HFF-Myc (cell line): ENCODE results near the gene USP46.

Experiments used
- DNase-seq: peaks from one replicate; pipeline ENCODE4 v3.0.0-alpha.2; 2011; ENCODE audit warnings: low read depth; ENCODE audit errors: extremely low read depth
- H3K4me3 ChIP-seq: replicated peaks from 2 replicates; pipeline ENCODE4 v1.5.1; 2011; ENCODE audit warnings: low read depth, mild to moderate bottlenecking, control low read depth, low read length
- CTCF ChIP-seq: IDR thresholded peaks from 2 replicates; pipeline ENCODE4 v1.5.1; 2012; ENCODE audit warnings: mild to moderate bottlenecking, low read depth, low read length, control low read depth; ENCODE audit errors: missing control alignments

Gene USP46

GRCh38 chr4:52641854-52642563 lies 17.1 kb downstream of the USP46 start:
- H3K4me3 ChIP-seq, result no peak overlapping the region
- no peak for TF ChIP-seq CTCF
- DNase-seq, result no peak

GRCh38 chr4:52640808-52641565 lies 18.1 kb downstream of the USP46 start:
- no peak overlapping the region for H3K4me3 ChIP-seq
- DNase-seq, result no peak
- TF ChIP-seq CTCF, result no peak

- DNase-seq, result no peak
- TF ChIP-seq CTCF, result no peak
- no peak overlapping the region for H3K4me3 ChIP-seq
These were observed 20.4 kb downstream of the USP46 start for GRCh38 chr4:52638717-52639116.

GRCh38 chr4:52637116-52637515 lies 22.0 kb downstream of the USP46 start:
- no peak for DNase-seq
- no peak overlapping the region for H3K4me3 ChIP-seq
- no peak for TF ChIP-seq CTCF

- no peak for DNase-seq
- no peak overlapping the region for H3K4me3 ChIP-seq
- TF ChIP-seq CTCF, result no peak
These were observed 23.5 kb downstream of the USP46 start for GRCh38 chr4:52635560-52635959.

GRCh38 chr4:52635130-52635529 lies 24.0 kb downstream of the USP46 start:
- no peak for TF ChIP-seq CTCF
- DNase-seq, result no peak
- H3K4me3 ChIP-seq, result no peak overlapping the region
